CD4-positive, alpha-beta T cell (primary cell): ENCODE measurements around the gene RPL10L. TPM values are rescaled to one million over a fixed set of nuclear protein-coding genes. Genes with fewer than 3 reads are reported as not detected.

Experiments
- ATAC-seq: fragments of 200-7000 bp; cut with Tn5 transposase; one replicate; pipeline ENCODE4 v1.10.0; 2022; ENCODE audit warnings: mild to moderate bottlenecking; ENCODE audit not compliant: poor library complexity
- CTCF ChIA-PET: fragments of 350-600 bp; sonication (Branson Sonifier 250); formaldehyde crosslinking; loops from one replicate; lab custom pipeline; 2021; ENCODE audit warnings: antibody characterized with exemption, inconsistent platforms; lab: Charles Lee
- POLR2A ChIA-PET: fragments of 350-600 bp; sonication (Branson Sonifier 250); formaldehyde crosslinking; loops from one replicate; lab custom pipeline; 2021; ENCODE audit warnings: antibody characterized with exemption, inconsistent platforms; lab: Charles Lee
- DNase-seq, 14 experiments: peaks; one replicate each; pipeline ENCODE4 v3.0.0-alpha.2; 2013 to 2020; ENCODE audit warnings: mixed read lengths in 2 of 14
- H3K27ac ChIP-seq, 2 donors: one replicate each; pipeline versions ENCODE4 v1.5.1 to v1.7.0; 2013; ENCODE audit warnings: low read length in 2 of 2, low read depth in 1 of 2, mild to moderate bottlenecking in 1 of 2
- H3K27me3 ChIP-seq, 2 experiments: 1 replicate in 1 of 2; 2 replicates in 1 of 2; pipeline versions ENCODE4 v1.6.1 to v1.7.0; 2013; ENCODE audit warnings: low read length in 2 of 2, control low read depth in 1 of 2, mild to moderate bottlenecking in 1 of 2, moderate library complexity in 1 of 2; ENCODE audit not compliant: insufficient read depth in 2 of 2, control insufficient read depth in 1 of 2
- H3K36me3 ChIP-seq: one replicate; pipeline ENCODE4 v1.6.1; 2013; ENCODE audit warnings: low read length, control low read depth; ENCODE audit not compliant: insufficient read depth
- H3K4me1 ChIP-seq: one replicate; pipeline ENCODE4 v1.6.1; 2013; ENCODE audit warnings: low read length, control low read depth; ENCODE audit not compliant: insufficient read depth
- H3K4me3 ChIP-seq: one replicate; pipeline ENCODE4 v1.5.1; 2013; ENCODE audit warnings: mild to moderate bottlenecking, low read length, moderate library complexity
- H3K9me3 ChIP-seq, 2 experiments: 1 replicate in 1 of 2; 2 replicates in 1 of 2; pipeline versions ENCODE4 v1.6.1 to v1.7.0; 2013; ENCODE audit warnings: low read length in 2 of 2, mild to moderate bottlenecking in 2 of 2, control low read depth in 1 of 2, moderate library complexity in 1 of 2; ENCODE audit not compliant: control insufficient read depth in 1 of 2, insufficient read depth in 1 of 2
- H3K27ac Mint-ChIP-seq: one replicate; pipeline ENCODE4 v1.8.0; 2020; ENCODE audit warnings: mixed read lengths
- H3K27me3 Mint-ChIP-seq: one replicate; pipeline ENCODE4 v1.8.0; 2021; ENCODE audit warnings: mixed read lengths
- H3K36me3 Mint-ChIP-seq: one replicate; pipeline ENCODE4 v1.8.0; 2021; ENCODE audit warnings: low read depth, mixed read lengths
- H3K4me1 Mint-ChIP-seq: one replicate; pipeline ENCODE4 v1.8.0; 2021; ENCODE audit warnings: low read depth, mixed read lengths
- H3K4me3 Mint-ChIP-seq: one replicate; pipeline ENCODE4 v1.8.0; 2020; ENCODE audit warnings: mild to moderate bottlenecking, mixed read lengths
- H3K9me3 Mint-ChIP-seq: one replicate; pipeline ENCODE4 v1.8.0; 2020; ENCODE audit warnings: mixed read lengths
- intact Hi-C, 2 experiments: fragments of 100-400 bp; cut with DNase I in 1 of 2; cut with micrococcal nuclease in 1 of 2; formaldehyde crosslinking; loops; one replicate each; pipeline versions ENCODE4 v1.15.1 to v1.9.0; 2023 to 2025; cut with DNase I, micrococcal nuclease
- total RNA-seq, 174 experiments: library from RNA in 2 of 174; stranded (reverse) in 2 of 174; gene quantifications; one replicate each; pipeline ENCODE4 v1.2.3 and lab custom pipeline; 2021 to 2026
- TF ChIP-seq, protein P1 (sequence below): fragments of 200-600 bp; IDR thresholded peaks from one replicate; pipeline ENCODE4 v1.8.0; 2022; ENCODE audit warnings: antibody characterized with exemption, mild to moderate bottlenecking

RPL10L gene
- total RNA-seq, 2 experiments from 2014 or later = not detected

DNA sequence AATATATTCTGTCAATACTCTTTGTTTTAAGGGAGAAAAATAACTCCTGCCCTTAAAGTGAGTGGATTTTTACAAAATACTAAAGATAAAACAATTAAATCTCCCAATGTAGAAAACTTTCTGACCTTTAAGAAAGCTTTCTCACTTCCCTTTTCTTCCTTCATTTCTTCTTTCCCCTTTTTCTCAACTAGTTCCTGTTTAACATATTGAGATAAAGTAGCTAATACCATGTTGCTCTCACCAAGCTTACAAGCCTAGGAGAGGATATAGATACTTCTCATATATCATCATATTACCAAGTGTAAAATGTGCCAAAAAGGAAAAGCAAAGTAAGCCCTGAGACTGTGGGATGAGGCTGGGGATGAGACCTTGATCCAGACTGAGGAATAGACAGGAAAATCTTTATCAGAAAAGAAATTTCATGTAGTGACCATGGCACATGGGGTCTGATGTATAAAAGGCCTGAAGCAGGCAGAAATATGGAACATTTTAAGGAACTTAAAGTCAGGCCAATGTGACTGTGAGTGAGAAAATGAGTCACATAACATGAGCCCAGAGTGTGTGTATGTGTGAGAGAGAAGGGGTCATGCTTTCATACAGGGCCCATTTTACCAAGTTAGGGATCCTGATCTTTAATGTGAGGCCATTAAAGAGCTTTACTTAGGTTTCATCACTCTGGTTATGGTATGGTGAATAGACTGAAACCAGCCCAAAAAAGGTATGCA lies 1.6 kb upstream of the RPL10L start:
- intact Hi-C loops = loop anchor here in 1 of 2 experiments (5.0 kb wide), 1 partner anchor 466 kb away; no protein-coding TSS in a partner anchor
- H3K27me3 ChIP-seq = no peaks in the 10 kb centered on the region
- H3K36me3 ChIP-seq = no peaks in the 10 kb centered on the region
- Mint-ChIP-seq H3K4me3 (no peak overlapping the region), H3K27ac (no peak overlapping the region), H3K36me3 (no peaks in the 10 kb centered on the region), H3K27me3 (no peaks in the 10 kb centered on the region), H3K9me3 (peaks cover 6% of the 10 kb centered on the region), H3K4me1 (no peaks in the 10 kb centered on the region)
- ChIA-PET CTCF (no interaction called here), POLR2A (no interaction called here)
- H3K4me3 ChIP-seq = no peak overlapping the region
- DNase-seq (no peak), ATAC-seq (no peak)
- peaks cover 0 to 15% of the 10 kb centered on the region in 2 experiments for H3K9me3 ChIP-seq
- TF ChIP-seq, protein P1, sequence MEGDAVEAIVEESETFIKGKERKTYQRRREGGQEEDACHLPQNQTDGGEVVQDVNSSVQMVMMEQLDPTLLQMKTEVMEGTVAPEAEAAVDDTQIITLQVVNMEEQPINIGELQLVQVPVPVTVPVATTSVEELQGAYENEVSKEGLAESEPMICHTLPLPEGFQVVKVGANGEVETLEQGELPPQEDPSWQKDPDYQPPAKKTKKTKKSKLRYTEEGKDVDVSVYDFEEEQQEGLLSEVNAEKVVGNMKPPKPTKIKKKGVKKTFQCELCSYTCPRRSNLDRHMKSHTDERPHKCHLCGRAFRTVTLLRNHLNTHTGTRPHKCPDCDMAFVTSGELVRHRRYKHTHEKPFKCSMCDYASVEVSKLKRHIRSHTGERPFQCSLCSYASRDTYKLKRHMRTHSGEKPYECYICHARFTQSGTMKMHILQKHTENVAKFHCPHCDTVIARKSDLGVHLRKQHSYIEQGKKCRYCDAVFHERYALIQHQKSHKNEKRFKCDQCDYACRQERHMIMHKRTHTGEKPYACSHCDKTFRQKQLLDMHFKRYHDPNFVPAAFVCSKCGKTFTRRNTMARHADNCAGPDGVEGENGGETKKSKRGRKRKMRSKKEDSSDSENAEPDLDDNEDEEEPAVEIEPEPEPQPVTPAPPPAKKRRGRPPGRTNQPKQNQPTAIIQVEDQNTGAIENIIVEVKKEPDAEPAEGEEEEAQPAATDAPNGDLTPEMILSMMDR = no peak
- no peak overlapping the region for H3K27ac ChIP-seq
- no peaks in the 10 kb centered on the region for H3K4me1 ChIP-seq

DNA sequence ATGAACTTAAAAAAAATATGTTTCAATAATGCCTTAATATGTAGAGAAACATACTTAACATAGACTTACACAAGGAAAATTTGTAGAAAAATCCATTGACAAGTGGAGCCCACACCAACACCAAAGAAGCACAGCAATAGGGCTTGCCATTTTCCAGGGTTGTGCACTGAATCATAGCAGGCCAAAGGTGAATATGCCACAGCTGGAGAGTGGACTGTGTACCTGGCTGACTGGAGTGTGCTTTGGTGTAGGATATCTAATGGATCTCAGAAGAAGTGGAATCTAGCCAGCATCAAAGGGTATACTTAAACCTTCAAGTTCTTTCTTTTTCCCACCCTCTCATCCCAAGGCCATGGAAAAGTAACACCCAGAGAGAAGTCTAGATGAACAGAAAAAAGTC lies 4.8 kb downstream of the RPL10L start:
- DNase-seq (no peak), ATAC-seq (no peak)
- no peaks in the 10 kb centered on the region for H3K27me3 Mint-ChIP-seq
- H3K4me3 Mint-ChIP-seq = no peak overlapping the region
- Histone ChIP-seq H3K36me3 (no peaks in the 10 kb centered on the region), H3K9me3 (peaks cover 7 to 11% of the 10 kb centered on the region in 2 experiments), H3K27me3 (no peaks in the 10 kb centered on the region), H3K27ac (no peak overlapping the region), H3K4me3 (no peak overlapping the region), H3K4me1 (no peaks in the 10 kb centered on the region)
- H3K4me1 Mint-ChIP-seq = no peaks in the 10 kb centered on the region
- TF ChIP-seq, protein P1 = no peak
- no peak overlapping the region for H3K27ac Mint-ChIP-seq
- intact Hi-C loops = no loop called here
- peaks cover 13% of the 10 kb centered on the region for H3K9me3 Mint-ChIP-seq
- ChIA-PET POLR2A (no interaction called here), CTCF (no interaction called here)
- no peaks in the 10 kb centered on the region for H3K36me3 Mint-ChIP-seq

DNA sequence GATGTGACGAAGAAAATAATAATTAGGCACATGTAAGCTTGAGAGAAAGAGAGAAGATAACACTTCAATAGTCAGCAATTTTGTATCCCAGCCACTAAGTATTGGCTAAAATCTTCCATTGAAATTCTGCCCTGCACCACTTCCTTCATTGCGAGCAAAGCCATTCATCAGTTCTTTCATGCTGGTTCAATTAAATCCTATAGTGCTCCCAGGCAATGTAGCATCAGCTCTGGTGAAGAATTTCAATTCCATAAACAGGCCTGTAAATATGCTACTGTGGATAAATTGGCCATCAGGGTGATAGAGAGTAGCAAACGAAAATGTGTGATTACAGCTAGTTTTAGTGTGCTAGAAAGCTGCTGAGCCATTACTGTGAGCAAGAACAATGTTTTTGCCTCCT lies 24.7 kb downstream of the RPL10L start:
- Mint-ChIP-seq H3K4me3 (no peak overlapping the region), H3K4me1 (no peaks in the 10 kb centered on the region), H3K27ac (no peak overlapping the region), H3K9me3 (peaks cover 8% of the 10 kb centered on the region), H3K27me3 (no peaks in the 10 kb centered on the region), H3K36me3 (no peaks in the 10 kb centered on the region)
- no peak for ATAC-seq
- intact Hi-C loops = no loop called here
- ChIA-PET POLR2A (no interaction called here), CTCF (no interaction called here)
- no peaks in the 10 kb centered on the region for H3K27me3 ChIP-seq
- H3K9me3 ChIP-seq = peaks cover 0 to 4% of the 10 kb centered on the region in 2 experiments
- no peak overlapping the region for H3K4me3 ChIP-seq
- no peaks in the 10 kb centered on the region for H3K36me3 ChIP-seq
- TF ChIP-seq, protein P1 = no peak
- H3K27ac ChIP-seq = no peak overlapping the region
- DNase-seq = no peak
- H3K4me1 ChIP-seq = no peaks in the 10 kb centered on the region
